Chondrocyte (in vitro differentiated cells): ENCODE results near the gene RHEB. TPM values are rescaled to one million over a fixed set of nuclear protein-coding genes. Genes with fewer than 3 reads are reported as not detected.

Experiments
- DNase-seq: peaks from one replicate; pipeline ENCODE4 v3.0.0; 2021; ENCODE audit warnings: mixed read lengths, low spot score
- H3K27ac Mint-ChIP-seq: one replicate; pipeline ENCODE4 v1.8.0; 2021; ENCODE audit warnings: mild to moderate bottlenecking, moderate library complexity, mixed read lengths; ENCODE audit not compliant: unreplicated experiment
- H3K27me3 Mint-ChIP-seq: 2 replicates; pipeline ENCODE4 v1.8.0; 2021; ENCODE audit warnings: low read depth, mixed read lengths
- H3K36me3 Mint-ChIP-seq: 2 replicates; pipeline ENCODE4 v1.8.0; 2021; ENCODE audit warnings: low read depth, mixed read lengths
- H3K4me1 Mint-ChIP-seq: 2 replicates; pipeline ENCODE4 v1.8.0; 2021; ENCODE audit warnings: low read depth, mild to moderate bottlenecking, mixed read lengths
- H3K4me3 Mint-ChIP-seq: one replicate; pipeline ENCODE4 v1.8.0; 2021; ENCODE audit warnings: mild to moderate bottlenecking, moderate library complexity, mixed read lengths; ENCODE audit not compliant: unreplicated experiment
- H3K9me3 Mint-ChIP-seq: 2 replicates; pipeline ENCODE4 v1.8.0; 2021; ENCODE audit warnings: low read depth, mixed read lengths
- total RNA-seq: library from RNA; stranded (reverse); gene quantifications from 3 replicates; pipeline ENCODE4 v1.2.1, GENCODE V29; 2021
- TF ChIP-seq, protein P1 (sequence below): fragments of 200-600 bp; sonication (generic); IDR thresholded peaks from 2 replicates; pipeline ENCODE4 v1.5.0; 2021; ENCODE audit warnings: antibody characterized with exemption, mild to moderate bottlenecking, moderate library complexity

Gene RHEB
- total RNA-seq, 1 donor from 2014 or later: 126 TPM

DNA sequence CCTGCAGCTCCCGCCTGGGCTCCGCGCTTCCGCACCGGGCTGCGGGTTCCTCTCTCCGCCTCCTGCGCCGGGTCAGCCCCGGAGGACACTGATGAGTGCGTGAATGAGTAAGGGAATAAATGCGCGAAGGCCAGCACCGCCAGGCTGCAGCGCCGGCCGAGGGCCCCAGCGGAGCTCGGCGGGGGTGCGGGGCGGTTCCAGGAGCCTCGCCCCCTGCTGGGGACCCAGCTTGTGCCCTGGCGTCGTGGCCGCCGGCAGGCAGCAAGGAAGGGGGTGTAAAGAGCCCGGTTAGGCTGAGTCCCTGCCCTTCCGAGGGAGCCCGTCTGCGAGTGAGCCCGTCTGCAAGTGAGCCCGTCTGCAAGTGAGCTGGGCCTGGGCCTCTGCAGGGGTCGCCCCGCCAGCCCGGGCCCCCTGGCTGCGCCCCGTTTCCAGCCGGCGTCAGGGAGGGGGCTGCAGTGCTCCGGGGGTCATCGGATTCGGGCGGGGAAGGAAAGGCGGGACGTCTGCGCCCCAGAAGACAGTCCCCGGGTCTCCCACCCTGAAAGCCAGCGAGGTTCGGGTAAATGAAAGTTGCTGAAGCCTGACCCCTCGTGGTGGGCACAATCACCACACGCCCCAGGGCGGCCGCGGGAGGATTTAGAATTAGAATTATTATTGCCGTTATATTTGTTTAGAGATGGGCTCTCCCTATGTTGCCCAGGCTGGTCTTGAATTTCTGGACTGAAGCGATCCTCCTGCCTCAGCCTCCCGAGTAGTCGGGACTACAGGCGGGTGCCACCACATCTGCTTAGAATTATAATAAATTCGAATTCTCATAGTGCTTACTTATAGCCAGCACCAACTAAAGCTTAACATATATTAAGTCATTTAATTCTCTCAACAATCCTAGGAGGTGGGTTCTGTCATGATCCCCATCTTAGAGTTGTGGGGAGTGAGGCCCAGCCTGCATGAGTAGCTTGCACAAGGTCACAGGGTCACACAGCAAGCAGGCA lies 71.1 kb downstream of the RHEB start:
- TF ChIP-seq, protein P1, sequence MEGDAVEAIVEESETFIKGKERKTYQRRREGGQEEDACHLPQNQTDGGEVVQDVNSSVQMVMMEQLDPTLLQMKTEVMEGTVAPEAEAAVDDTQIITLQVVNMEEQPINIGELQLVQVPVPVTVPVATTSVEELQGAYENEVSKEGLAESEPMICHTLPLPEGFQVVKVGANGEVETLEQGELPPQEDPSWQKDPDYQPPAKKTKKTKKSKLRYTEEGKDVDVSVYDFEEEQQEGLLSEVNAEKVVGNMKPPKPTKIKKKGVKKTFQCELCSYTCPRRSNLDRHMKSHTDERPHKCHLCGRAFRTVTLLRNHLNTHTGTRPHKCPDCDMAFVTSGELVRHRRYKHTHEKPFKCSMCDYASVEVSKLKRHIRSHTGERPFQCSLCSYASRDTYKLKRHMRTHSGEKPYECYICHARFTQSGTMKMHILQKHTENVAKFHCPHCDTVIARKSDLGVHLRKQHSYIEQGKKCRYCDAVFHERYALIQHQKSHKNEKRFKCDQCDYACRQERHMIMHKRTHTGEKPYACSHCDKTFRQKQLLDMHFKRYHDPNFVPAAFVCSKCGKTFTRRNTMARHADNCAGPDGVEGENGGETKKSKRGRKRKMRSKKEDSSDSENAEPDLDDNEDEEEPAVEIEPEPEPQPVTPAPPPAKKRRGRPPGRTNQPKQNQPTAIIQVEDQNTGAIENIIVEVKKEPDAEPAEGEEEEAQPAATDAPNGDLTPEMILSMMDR: peak; percentile 94
- Mint-ChIP-seq H3K27ac (no peak overlapping the region), H3K27me3 (peaks cover 7% of the 10 kb centered on the region), H3K9me3 (no peaks in the 10 kb centered on the region), H3K4me1 (peaks cover 4% of the 10 kb centered on the region), H3K36me3 (no peaks in the 10 kb centered on the region), H3K4me3 (peak overlapping the region; percentile 50)
- DNase-seq: no peak

- H3K9me3 Mint-ChIP-seq: no peaks in the 10 kb centered on the region
- peaks cover 4% of the 10 kb centered on the region for H3K4me1 Mint-ChIP-seq
- peak overlapping the region; percentile 49 for H3K4me3 Mint-ChIP-seq
- DNase-seq: no peak
- H3K27me3 Mint-ChIP-seq: peaks cover 7% of the 10 kb centered on the region
- H3K27ac Mint-ChIP-seq: no peak overlapping the region
- TF ChIP-seq, protein P1: no peak
- H3K36me3 Mint-ChIP-seq: no peaks in the 10 kb centered on the region
Measured at GRCh38 chr7:151447901-151448260, 71.8 kb downstream of the RHEB start.

- Mint-ChIP-seq H3K9me3 (no peaks in the 10 kb centered on the region), H3K36me3 (no peaks in the 10 kb centered on the region), H3K27me3 (peaks cover 6% of the 10 kb centered on the region), H3K27ac (no peak overlapping the region), H3K4me3 (no peak overlapping the region), H3K4me1 (peaks cover 4% of the 10 kb centered on the region)
- DNase-seq: no peak
- TF ChIP-seq, protein P1: no peak
Measured at GRCh38 chr7:151447312-151447711, 72.4 kb downstream of the RHEB start.

DNA sequence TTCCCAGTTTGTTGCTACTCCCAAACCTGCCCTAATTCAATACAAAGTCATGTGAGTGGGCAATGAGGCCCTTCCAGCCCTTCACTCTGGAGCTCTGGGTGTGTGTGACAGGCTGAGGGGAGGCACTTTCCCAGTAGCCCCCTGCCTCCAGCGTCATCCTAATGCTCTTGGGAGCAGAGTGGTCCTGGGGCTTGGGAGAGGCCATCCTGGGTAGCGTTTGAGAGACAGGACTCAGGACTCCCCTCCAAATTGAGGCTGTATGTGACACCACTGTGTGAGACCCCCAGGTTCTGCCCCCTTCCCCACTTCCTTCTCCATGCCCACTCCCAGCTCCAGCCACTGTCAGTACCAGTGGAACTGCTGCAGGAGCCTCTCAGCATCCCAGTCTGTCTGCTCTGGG lies 73.3 kb downstream of the RHEB start:
- TF ChIP-seq, protein P1: no peak
- no peak for DNase-seq
- Mint-ChIP-seq H3K27ac (no peak overlapping the region), H3K27me3 (peaks cover 2% of the 10 kb centered on the region), H3K9me3 (no peaks in the 10 kb centered on the region), H3K4me3 (no peak overlapping the region), H3K36me3 (no peaks in the 10 kb centered on the region), H3K4me1 (peaks cover 9% of the 10 kb centered on the region)

- no peaks in the 10 kb centered on the region for H3K36me3 Mint-ChIP-seq
- peaks cover 2% of the 10 kb centered on the region for H3K27me3 Mint-ChIP-seq
- H3K27ac Mint-ChIP-seq: no peak overlapping the region
- TF ChIP-seq, protein P1: no peak
- H3K4me1 Mint-ChIP-seq: peaks cover 23% of the 10 kb centered on the region
- no peaks in the 10 kb centered on the region for H3K9me3 Mint-ChIP-seq
- no peak for DNase-seq
- no peak overlapping the region for H3K4me3 Mint-ChIP-seq
Measured at GRCh38 chr7:151444632-151445031, 75.1 kb downstream of the RHEB start.
